BE2C (cell line): Measurements from ENCODE around the gene NOSTRIN.
"Not testable (repeated sequence)": the region's sequence is repeated elsewhere in the genome, so short reads cannot be mapped to it uniquely, and the experiment has no call there.

ENCODE experiments used
- DNase-seq: peaks from one replicate; pipeline ENCODE4 v3.0.0-alpha.2; 2020
- H3K27me3 ChIP-seq: fragments of 250-450 bp; sonication (Bioruptor Pico); 2 replicates; pipeline ENCODE4 v1.5.1; 2020; ENCODE audit warnings: mild to moderate bottlenecking
- H3K36me3 ChIP-seq: fragments of 250-450 bp; sonication (Bioruptor Pico); 2 replicates; pipeline ENCODE4 v1.5.1; 2020; ENCODE audit warnings: mild to moderate bottlenecking
- H3K4me1 ChIP-seq: fragments of 250-450 bp; sonication (Bioruptor Pico); 2 replicates; pipeline ENCODE4 v1.5.1; 2020
- H3K4me3 ChIP-seq: 2 replicates; pipeline ENCODE4 v1.5.1; 2011; ENCODE audit warnings: low read depth, low read length
- H3K9me3 ChIP-seq: fragments of 250-450 bp; sonication (Bioruptor Pico); 2 replicates; pipeline ENCODE4 v1.5.1; 2020
- TF ChIP-seq, protein P1 (sequence below): IDR thresholded peaks from 2 replicates; pipeline ENCODE4 v1.5.1; 2012; ENCODE audit warnings: mild to moderate bottlenecking, low read depth, low read length

The NOSTRIN gene

DNA sequence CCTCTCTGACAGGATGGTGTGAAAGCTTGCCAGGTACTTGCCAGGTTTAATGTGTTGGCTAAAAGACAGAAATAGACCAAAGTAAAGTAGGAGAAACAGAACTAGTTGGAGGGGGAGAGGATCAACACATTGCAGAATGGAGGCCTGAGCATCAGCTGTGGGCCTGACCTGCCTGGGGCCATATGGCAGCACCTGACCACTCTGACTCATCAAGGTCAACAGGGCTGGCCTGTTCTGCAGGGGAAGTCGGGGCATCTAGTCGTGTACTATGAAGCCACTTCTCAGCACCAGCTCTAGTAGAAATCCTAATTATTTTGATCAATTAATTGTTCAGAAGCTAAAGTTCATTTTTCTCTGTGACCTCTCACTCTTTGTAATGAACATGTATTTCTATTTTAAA, 35.8 kb upstream of the NOSTRIN start:
- no peaks in the 10 kb centered on the region for H3K9me3 ChIP-seq
- no peak for DNase-seq
- no peaks in the 10 kb centered on the region for H3K4me1 ChIP-seq
- no peaks in the 10 kb centered on the region for H3K27me3 ChIP-seq
- no peak overlapping the region for H3K4me3 ChIP-seq
- TF ChIP-seq, protein P1, sequence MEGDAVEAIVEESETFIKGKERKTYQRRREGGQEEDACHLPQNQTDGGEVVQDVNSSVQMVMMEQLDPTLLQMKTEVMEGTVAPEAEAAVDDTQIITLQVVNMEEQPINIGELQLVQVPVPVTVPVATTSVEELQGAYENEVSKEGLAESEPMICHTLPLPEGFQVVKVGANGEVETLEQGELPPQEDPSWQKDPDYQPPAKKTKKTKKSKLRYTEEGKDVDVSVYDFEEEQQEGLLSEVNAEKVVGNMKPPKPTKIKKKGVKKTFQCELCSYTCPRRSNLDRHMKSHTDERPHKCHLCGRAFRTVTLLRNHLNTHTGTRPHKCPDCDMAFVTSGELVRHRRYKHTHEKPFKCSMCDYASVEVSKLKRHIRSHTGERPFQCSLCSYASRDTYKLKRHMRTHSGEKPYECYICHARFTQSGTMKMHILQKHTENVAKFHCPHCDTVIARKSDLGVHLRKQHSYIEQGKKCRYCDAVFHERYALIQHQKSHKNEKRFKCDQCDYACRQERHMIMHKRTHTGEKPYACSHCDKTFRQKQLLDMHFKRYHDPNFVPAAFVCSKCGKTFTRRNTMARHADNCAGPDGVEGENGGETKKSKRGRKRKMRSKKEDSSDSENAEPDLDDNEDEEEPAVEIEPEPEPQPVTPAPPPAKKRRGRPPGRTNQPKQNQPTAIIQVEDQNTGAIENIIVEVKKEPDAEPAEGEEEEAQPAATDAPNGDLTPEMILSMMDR: no peak
- no peaks in the 10 kb centered on the region for H3K36me3 ChIP-seq

DNA sequence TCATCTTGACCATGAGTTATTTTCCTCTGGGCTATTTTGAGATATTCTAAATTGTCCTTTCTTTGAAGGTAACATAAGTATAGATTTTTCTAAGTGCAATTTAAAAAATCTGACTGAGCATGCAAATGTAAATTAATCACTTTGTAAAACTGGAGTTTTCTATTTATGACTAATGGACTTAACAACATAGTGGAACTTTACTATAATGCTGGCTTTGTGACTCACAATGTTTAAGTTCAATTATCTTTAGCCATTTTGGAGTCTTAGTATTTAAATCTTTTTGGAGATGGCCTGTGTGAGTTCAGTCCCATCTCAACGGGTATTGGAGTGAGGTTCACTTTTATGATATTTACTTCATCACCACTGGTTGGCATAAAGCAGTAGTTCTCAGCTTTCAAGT, 35.2 kb upstream of the NOSTRIN start:
- no peak for DNase-seq
- no peaks in the 10 kb centered on the region for H3K27me3 ChIP-seq
- H3K4me3 ChIP-seq: no peak overlapping the region
- no peaks in the 10 kb centered on the region for H3K4me1 ChIP-seq
- H3K36me3 ChIP-seq: no peaks in the 10 kb centered on the region
- no peaks in the 10 kb centered on the region for H3K9me3 ChIP-seq
- TF ChIP-seq, protein P1: no peak

DNA sequence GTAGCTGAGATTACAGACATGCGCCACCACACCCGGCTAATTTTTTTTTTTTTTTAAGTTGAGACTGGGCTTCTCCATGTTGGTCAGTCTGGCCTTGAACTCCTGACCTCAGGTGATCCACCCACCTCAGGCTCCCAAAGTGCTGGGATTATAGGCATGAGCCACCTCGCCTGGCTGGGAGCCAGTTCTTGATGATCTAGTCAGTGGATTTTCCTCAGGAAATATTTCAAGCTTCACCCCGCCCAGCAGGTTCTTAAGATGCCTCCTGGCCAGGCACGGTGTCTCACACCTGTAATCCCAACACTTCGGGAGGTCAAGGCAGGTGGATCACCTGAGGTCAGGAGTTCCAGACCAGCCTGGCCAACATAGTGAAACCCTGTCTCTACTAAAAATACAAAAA, 34.1 kb upstream of the NOSTRIN start:
- H3K36me3 ChIP-seq, H3K27me3 ChIP-seq, H3K9me3 ChIP-seq, H3K4me1 ChIP-seq, H3K4me3 ChIP-seq, DNase-seq: not testable (repeated sequence)

DNA sequence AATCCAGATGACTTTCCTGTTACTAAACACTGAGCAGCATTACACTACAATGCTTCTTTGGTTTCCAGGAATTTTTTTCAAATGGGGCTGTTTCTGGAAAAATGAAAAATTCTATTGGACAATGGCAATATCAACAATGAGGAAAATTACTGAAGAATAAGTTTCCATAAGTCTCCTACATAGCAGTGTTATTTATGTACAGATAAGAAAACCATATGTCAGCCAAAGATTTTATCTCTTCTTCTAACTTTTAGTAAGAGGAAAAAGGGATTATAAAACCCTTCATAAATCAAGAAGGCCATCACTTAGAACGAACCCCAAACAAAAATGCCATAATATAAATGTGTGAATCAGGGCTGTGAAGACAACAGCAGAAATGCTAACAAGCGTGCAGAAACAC, 31.6 kb upstream of the NOSTRIN start:
- H3K9me3 ChIP-seq: no peaks in the 10 kb centered on the region
- TF ChIP-seq, protein P1: no peak
- no peaks in the 10 kb centered on the region for H3K4me1 ChIP-seq
- H3K36me3 ChIP-seq: no peaks in the 10 kb centered on the region
- H3K4me3 ChIP-seq: no peak overlapping the region
- DNase-seq: no peak
- no peaks in the 10 kb centered on the region for H3K27me3 ChIP-seq

DNA sequence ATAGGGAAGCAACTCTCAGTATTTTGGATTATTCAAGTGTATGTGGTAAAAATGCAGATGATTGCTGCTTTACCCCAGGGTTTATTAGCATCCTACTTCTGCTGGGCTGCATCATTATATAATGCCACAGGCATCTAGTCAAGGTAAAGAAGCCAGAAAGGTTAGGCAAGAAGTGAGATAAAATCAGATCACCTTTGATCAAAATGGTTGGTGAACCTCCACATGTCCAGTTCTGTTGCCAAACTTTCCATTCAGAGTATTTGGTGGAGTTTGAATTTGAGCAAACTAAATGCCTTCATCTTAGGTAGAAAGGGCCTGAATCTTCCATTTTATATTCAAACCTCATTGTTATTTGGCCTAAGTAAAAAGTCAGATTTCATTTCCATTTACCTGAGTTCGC, 29.7 kb upstream of the NOSTRIN start:
- no peak for DNase-seq
- H3K4me3 ChIP-seq: no peak overlapping the region
- H3K27me3 ChIP-seq: no peaks in the 10 kb centered on the region
- no peaks in the 10 kb centered on the region for H3K4me1 ChIP-seq
- no peaks in the 10 kb centered on the region for H3K36me3 ChIP-seq
- TF ChIP-seq, protein P1: no peak
- H3K9me3 ChIP-seq: no peaks in the 10 kb centered on the region

DNA sequence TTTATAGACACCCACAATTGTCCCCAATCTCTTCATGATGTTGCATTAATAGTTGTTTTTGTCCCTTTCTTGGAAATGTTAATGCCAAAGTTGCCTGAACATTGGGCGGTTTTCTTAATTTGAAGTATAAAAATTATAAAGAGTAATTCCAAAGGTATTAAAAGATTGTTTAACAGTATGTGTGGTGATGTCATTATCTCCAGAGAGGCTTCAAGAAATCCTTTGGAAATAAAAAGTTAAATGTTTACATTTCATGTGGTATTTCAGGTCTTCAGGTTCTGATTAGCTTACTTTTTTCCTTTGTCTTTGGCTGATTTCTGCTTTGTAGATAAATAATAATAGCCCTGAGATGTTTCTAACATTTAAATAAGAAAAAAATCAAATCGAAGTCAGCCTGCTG, 29.3 kb upstream of the NOSTRIN start:
- H3K4me1 ChIP-seq: no peaks in the 10 kb centered on the region
- TF ChIP-seq, protein P1: no peak
- no peaks in the 10 kb centered on the region for H3K9me3 ChIP-seq
- no peaks in the 10 kb centered on the region for H3K27me3 ChIP-seq
- no peak for DNase-seq
- H3K36me3 ChIP-seq: no peaks in the 10 kb centered on the region
- no peak overlapping the region for H3K4me3 ChIP-seq
